Neural progenitor cell (in vitro differentiated cells): ENCODE results near the gene REPS1. TPM values are rescaled to one million over a fixed set of nuclear protein-coding genes. Genes with fewer than 3 reads are reported as not detected.

Source experiments
- DNase-seq: peaks from one replicate; pipeline ENCODE4 v3.0.0-alpha.2; 2016; ENCODE audit warnings: low spot score
- H2AFZ ChIP-seq: fragments of 200-600 bp; sonication (generic); replicated peaks from 2 replicates; pipeline ENCODE4 v1.6.1; 2016; ENCODE audit warnings: antibody characterized with exemption
- H3F3A ChIP-seq: fragments of 200-600 bp; sonication (generic); 2 replicates; pipeline ENCODE4 v1.6.1; 2016; ENCODE audit warnings: antibody characterized with exemption, low read depth
- H3K27ac ChIP-seq: fragments of 200-600 bp; sonication (generic); 2 replicates; pipeline ENCODE4 v1.5.1; 2016; ENCODE audit warnings: mild to moderate bottlenecking
- H3K27me3 ChIP-seq: fragments of 200-600 bp; sonication (generic); 2 replicates; pipeline ENCODE4 v1.6.1; 2016; ENCODE audit warnings: mild to moderate bottlenecking, moderate library complexity
- H3K36me3 ChIP-seq: fragments of 200-600 bp; sonication (generic); 2 replicates; pipeline ENCODE4 v1.5.1; 2016
- H3K4me1 ChIP-seq: fragments of 200-600 bp; sonication (generic); 2 replicates; pipeline ENCODE4 v1.6.1; 2016; ENCODE audit warnings: mixed run types
- H3K4me2 ChIP-seq: fragments of 200-600 bp; sonication (generic); 2 replicates; pipeline ENCODE4 v1.6.1; 2016
- H3K4me3 ChIP-seq: fragments of 200-600 bp; sonication (generic); 2 replicates; pipeline ENCODE4 v1.5.1; 2016
- H3K79me2 ChIP-seq: fragments of 200-600 bp; sonication (generic); 2 replicates; pipeline ENCODE4 v1.6.1; 2016; ENCODE audit warnings: low read depth
- H3K9ac ChIP-seq: fragments of 200-600 bp; sonication (generic); 2 replicates; pipeline ENCODE4 v1.6.1; 2016
- H3K9me3 ChIP-seq: fragments of 200-600 bp; sonication (generic); 2 replicates; pipeline ENCODE4 v1.5.1; 2016; ENCODE audit warnings: low read depth
- H4K20me1 ChIP-seq: fragments of 200-600 bp; sonication (generic); 2 replicates; pipeline ENCODE4 v1.6.1; 2016; ENCODE audit warnings: low read depth
- H3K27ac Mint-ChIP-seq: 3 replicates; pipeline ENCODE4 v1.8.0; 2021; ENCODE audit warnings: mixed read lengths
- H3K27me3 Mint-ChIP-seq: 2 replicates; pipeline ENCODE4 v1.8.0; 2022; ENCODE audit warnings: low read depth, mild to moderate bottlenecking, inconsistent platforms, moderate library complexity, mixed read lengths; ENCODE audit not compliant: insufficient read depth
- H3K36me3 Mint-ChIP-seq: 3 replicates; pipeline ENCODE4 v1.8.0; 2021; ENCODE audit warnings: mixed read lengths
- H3K4me1 Mint-ChIP-seq: 3 replicates; pipeline ENCODE4 v1.8.0; 2021; ENCODE audit warnings: mixed read lengths
- H3K4me3 Mint-ChIP-seq: 3 replicates; pipeline ENCODE4 v1.8.0; 2021; ENCODE audit warnings: mild to moderate bottlenecking, moderate library complexity, mixed read lengths
- H3K9me3 Mint-ChIP-seq: 3 replicates; pipeline ENCODE4 v1.8.0; 2020; ENCODE audit warnings: mixed read lengths
- EZH2 ChIP-seq: fragments of 200-600 bp; sonication (generic); IDR thresholded peaks from 2 replicates; pipeline ENCODE4 v1.6.1; 2017; ENCODE audit warnings: antibody characterized with exemption, mild to moderate bottlenecking, moderate library complexity
- EZH2phosphoT487 ChIP-seq: fragments of 200-600 bp; sonication (generic); IDR thresholded peaks from 2 replicates; pipeline ENCODE4 v1.6.1; 2017; ENCODE audit warnings: antibody characterized with exemption
- total RNA-seq: library from RNA; depleted of rRNA; stranded (reverse); fragments of >200 nt; gene quantifications from 2 replicates; pipeline ENCODE4 v1.2.3, GENCODE V29; 2015; ENCODE audit warnings: low replicate concordance
- TF ChIP-seq, protein P1 (sequence below): fragments of 200-600 bp; sonication (generic); IDR thresholded peaks from 2 replicates; pipeline ENCODE4 v1.5.1; 2017; ENCODE audit warnings: antibody characterized with exemption, mild to moderate bottlenecking

The REPS1 gene
- total RNA-seq, 1 donor from 2014 or later: 97.5 TPM

DNA sequence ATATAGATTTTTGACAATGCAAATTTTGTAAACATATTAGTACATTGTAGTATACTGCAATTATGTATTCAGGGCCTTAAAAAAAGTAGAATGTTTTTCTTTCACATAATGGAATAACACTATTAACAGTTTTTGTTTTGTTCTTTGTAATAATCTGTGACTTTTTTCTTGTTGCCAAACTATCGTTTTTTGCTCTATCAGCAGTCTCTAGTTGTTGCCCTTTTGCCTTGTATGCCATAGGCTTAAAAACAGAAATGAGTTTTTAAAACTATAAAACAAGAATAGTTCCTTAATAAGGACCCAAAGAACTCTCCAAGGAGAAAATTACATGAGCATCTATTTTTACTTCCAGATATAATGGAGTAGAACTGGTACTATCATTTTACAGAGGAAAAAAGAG lies 29.5 kb downstream of the REPS1 start:
- Histone ChIP-seq H3K79me2 (peaks cover 100% of the 10 kb centered on the region), H3K4me2 (no peak overlapping the region), H3F3A (no peaks in the 10 kb centered on the region), H3K9me3 (no peaks in the 10 kb centered on the region), H3K4me3 (no peak overlapping the region), H3K27ac (no peak overlapping the region), H3K36me3 (peaks cover 3% of the 10 kb centered on the region), H3K27me3 (no peaks in the 10 kb centered on the region), H3K4me1 (peaks cover 13% of the 10 kb centered on the region), H2AFZ (no peak overlapping the region), H3K9ac (no peak overlapping the region), H4K20me1 (peaks cover 29% of the 10 kb centered on the region)
- peaks cover 3% of the 10 kb centered on the region for H3K36me3 Mint-ChIP-seq
- H3K4me3 Mint-ChIP-seq: no peak overlapping the region
- no peaks in the 10 kb centered on the region for H3K9me3 Mint-ChIP-seq
- no peak for DNase-seq
- H3K27me3 Mint-ChIP-seq: no peaks in the 10 kb centered on the region
- no peaks in the 10 kb centered on the region for H3K4me1 Mint-ChIP-seq
- no peak overlapping the region for H3K27ac Mint-ChIP-seq
- TF ChIP-seq EZH2 (no peak), EZH2phosphoT487 (no peak)
- TF ChIP-seq, protein P1, sequence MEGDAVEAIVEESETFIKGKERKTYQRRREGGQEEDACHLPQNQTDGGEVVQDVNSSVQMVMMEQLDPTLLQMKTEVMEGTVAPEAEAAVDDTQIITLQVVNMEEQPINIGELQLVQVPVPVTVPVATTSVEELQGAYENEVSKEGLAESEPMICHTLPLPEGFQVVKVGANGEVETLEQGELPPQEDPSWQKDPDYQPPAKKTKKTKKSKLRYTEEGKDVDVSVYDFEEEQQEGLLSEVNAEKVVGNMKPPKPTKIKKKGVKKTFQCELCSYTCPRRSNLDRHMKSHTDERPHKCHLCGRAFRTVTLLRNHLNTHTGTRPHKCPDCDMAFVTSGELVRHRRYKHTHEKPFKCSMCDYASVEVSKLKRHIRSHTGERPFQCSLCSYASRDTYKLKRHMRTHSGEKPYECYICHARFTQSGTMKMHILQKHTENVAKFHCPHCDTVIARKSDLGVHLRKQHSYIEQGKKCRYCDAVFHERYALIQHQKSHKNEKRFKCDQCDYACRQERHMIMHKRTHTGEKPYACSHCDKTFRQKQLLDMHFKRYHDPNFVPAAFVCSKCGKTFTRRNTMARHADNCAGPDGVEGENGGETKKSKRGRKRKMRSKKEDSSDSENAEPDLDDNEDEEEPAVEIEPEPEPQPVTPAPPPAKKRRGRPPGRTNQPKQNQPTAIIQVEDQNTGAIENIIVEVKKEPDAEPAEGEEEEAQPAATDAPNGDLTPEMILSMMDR: no peak

DNA sequence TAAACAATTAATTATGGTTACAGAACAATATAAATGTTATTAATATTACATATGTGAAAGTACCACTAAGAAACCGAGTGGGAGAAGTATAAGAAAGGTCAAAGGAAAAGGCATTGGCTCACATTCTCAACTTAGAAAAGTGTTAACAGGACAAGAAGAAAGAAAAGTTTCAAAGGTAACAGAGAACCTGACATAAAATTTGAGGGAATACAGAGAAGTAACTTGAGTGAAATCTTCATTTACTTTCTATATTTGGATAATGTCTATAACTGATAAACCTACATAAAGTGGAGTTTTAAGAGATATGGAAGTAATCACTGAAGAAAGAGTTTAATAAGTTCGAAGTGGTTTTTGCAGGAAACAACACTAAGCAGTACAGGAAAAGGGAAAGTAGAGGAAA lies 30.1 kb downstream of the REPS1 start:
- H3K27ac ChIP-seq: no peak overlapping the region
- peaks cover 13% of the 10 kb centered on the region for H3K4me1 ChIP-seq
- no peak overlapping the region for H3K4me3 ChIP-seq
- no peaks in the 10 kb centered on the region for H3K4me1 Mint-ChIP-seq
- no peaks in the 10 kb centered on the region for H3F3A ChIP-seq
- H3K9me3 Mint-ChIP-seq: no peaks in the 10 kb centered on the region
- H4K20me1 ChIP-seq: peaks cover 31% of the 10 kb centered on the region
- no peak overlapping the region for H3K4me3 Mint-ChIP-seq
- no peak overlapping the region for H3K4me2 ChIP-seq
- no peak overlapping the region for H3K27ac Mint-ChIP-seq
- H3K79me2 ChIP-seq: peaks cover 100% of the 10 kb centered on the region
- no peaks in the 10 kb centered on the region for H3K27me3 ChIP-seq
- no peaks in the 10 kb centered on the region for H3K27me3 Mint-ChIP-seq
- peaks cover 3% of the 10 kb centered on the region for H3K36me3 ChIP-seq
- H2AFZ ChIP-seq: no peak overlapping the region
- TF ChIP-seq, protein P1: no peak
- TF ChIP-seq EZH2 (no peak), EZH2phosphoT487 (no peak)
- DNase-seq: no peak
- peaks cover 3% of the 10 kb centered on the region for H3K36me3 Mint-ChIP-seq
- H3K9me3 ChIP-seq: no peaks in the 10 kb centered on the region
- H3K9ac ChIP-seq: no peak overlapping the region

DNA sequence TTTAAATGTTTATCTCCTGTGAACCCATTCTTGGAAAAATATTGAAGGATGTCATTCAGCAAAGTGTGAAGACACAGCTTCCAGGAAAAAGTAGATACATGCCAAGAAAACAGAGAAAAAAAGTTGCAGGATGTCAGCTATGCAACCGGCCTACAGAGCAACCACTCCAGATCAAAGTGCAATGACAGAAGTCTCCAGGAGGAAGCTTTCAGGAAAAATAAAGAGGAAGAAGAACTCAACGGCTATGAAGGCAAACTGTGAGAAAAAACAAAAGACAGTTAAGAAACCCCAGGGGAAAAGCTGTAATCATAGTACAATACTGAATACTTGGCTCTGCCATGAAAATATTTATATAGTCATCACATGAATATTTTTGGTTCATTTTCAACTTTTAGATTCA lies 30.6 kb downstream of the REPS1 start:
- Histone ChIP-seq H3K27me3 (no peaks in the 10 kb centered on the region), H3K4me2 (no peak overlapping the region), H3K79me2 (peaks cover 100% of the 10 kb centered on the region), H4K20me1 (peaks cover 30% of the 10 kb centered on the region), H3K4me3 (no peak overlapping the region), H3K27ac (no peak overlapping the region), H3K4me1 (peaks cover 13% of the 10 kb centered on the region), H2AFZ (no peak overlapping the region), H3K9me3 (no peaks in the 10 kb centered on the region), H3K9ac (no peak overlapping the region), H3K36me3 (peaks cover 3% of the 10 kb centered on the region), H3F3A (no peaks in the 10 kb centered on the region)
- H3K27me3 Mint-ChIP-seq: no peaks in the 10 kb centered on the region
- no peak overlapping the region for H3K27ac Mint-ChIP-seq
- H3K36me3 Mint-ChIP-seq: peaks cover 3% of the 10 kb centered on the region
- no peaks in the 10 kb centered on the region for H3K4me1 Mint-ChIP-seq
- no peak for TF ChIP-seq EZH2
- no peak for TF ChIP-seq EZH2phosphoT487
- TF ChIP-seq, protein P1: no peak
- H3K9me3 Mint-ChIP-seq: no peaks in the 10 kb centered on the region
- H3K4me3 Mint-ChIP-seq: no peak overlapping the region
- no peak for DNase-seq
